C4-2B (cell line): ENCODE data around the gene RASD2.
A peak's percentile ranks its signal among the peaks of the same experiment; 100 is the strongest.

ENCODE experiments used
- H3K27ac ChIP-seq: fragments of 450-650 bp; 2 replicates; pipeline ENCODE4 v1.5.1; 2017
- ZFX ChIP-seq: fragments of 450-650 bp; IDR thresholded peaks from 2 replicates; pipeline ENCODE4 v1.6.1; 2017
- TF ChIP-seq, protein P1 (sequence below): fragments of 450-650 bp; conservative IDR thresholded peaks from 2 replicates; pipeline ENCODE4 v1.5.1; 2017; ENCODE audit warnings: mild to moderate bottlenecking

RASD2 gene

DNA sequence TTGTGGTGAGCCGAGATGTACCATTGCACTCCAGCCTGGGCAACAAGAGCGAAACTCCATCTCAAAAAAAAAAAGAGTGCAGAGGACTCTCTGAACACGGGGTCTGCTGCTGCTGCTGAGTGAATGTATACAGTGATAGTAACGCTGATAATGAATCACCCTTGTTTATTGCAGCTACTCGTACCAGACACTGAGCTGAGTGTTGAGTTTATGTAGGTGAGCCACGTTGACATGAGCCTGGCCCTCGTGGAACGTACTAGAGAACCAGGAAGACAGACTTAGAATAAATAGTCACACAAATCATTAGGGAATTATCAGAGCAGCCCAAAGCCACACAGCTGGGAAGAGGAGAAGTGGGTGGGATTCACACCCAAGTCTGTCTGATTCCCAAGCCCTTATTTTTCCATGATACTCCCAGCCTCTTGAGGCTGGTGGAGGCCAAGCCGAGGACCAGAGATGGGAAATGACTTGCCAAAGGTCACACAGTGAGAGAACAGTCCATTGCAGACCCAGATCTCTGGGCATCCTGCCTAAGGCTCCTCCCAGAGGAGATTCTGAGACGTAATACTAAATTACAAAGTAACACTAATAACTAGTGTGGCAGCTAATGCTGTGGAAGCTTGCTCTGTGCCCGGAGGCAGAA, 41.7 kb downstream of the RASD2 start:
- 0 out of 2 replicates have a peak overlapping the region, but pooled peaks have one; percentile 4 for H3K27ac ChIP-seq
- TF ChIP-seq, protein P1, sequence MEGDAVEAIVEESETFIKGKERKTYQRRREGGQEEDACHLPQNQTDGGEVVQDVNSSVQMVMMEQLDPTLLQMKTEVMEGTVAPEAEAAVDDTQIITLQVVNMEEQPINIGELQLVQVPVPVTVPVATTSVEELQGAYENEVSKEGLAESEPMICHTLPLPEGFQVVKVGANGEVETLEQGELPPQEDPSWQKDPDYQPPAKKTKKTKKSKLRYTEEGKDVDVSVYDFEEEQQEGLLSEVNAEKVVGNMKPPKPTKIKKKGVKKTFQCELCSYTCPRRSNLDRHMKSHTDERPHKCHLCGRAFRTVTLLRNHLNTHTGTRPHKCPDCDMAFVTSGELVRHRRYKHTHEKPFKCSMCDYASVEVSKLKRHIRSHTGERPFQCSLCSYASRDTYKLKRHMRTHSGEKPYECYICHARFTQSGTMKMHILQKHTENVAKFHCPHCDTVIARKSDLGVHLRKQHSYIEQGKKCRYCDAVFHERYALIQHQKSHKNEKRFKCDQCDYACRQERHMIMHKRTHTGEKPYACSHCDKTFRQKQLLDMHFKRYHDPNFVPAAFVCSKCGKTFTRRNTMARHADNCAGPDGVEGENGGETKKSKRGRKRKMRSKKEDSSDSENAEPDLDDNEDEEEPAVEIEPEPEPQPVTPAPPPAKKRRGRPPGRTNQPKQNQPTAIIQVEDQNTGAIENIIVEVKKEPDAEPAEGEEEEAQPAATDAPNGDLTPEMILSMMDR = no peak
- no peak for TF ChIP-seq ZFX

DNA sequence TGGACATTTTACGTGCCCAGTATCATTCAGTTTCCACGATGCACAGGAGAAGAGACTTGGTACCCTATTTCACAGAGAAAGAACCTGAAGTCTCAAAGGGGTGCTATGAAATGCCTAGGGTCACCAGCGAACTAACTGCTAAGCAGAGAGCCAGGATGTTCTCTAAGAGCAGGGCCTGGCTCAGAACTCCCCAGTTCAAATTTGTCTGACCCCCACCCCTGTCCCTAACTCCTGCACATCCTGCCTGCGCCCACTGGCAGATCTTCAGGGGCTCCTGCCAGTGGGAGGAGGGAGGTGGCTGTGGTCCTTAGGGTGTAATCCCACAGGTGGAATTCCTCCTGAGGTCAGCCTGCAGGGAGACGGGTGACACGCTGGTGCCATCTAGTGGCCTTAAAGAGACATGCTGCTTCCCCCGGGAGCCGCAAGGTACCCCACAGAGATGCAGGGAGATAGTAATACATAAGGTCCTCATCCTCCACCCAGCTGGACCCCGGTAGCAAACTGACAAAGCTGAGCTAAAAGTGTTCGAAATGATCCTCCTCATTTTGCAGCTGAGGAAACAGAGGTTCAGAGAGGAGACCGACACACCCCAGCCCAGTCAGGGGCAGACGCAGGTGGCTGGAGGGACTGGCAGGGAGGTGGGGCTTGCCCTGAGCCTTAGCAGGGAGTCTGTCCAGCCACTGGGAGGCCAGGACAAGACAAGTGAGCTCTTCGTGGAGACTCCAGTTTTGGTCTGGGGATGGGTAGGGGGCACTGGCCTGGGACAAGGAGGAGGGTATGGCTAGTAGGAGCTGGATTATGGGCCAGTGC, 42.4 kb downstream of the RASD2 start:
- TF ChIP-seq, protein P1 = peak; percentile 98
- no peak for TF ChIP-seq ZFX
- H3K27ac ChIP-seq = peak overlapping the region; percentile 4; the same call in 1 of the 2 replicates

DNA sequence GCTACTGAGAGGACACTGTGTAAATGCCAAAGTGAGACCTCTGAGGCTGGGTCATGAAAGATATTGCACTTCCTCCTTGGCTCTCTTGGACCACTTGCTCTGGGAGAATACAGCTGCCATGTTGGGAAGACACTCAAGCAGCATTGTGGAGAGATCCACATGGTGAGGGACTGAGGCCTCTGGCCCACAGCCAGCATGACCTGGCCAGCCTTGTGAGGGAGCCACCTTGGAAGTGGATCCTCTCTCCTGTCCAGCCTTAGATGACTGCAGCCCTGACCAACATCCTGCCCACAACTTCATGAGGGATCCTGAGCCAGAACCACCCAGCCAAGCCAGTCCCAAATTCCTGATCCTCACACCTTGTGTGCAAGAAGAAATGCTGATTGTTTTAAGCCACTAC, 46.1 kb downstream of the RASD2 start:
- no peak for TF ChIP-seq ZFX
- TF ChIP-seq, protein P1 = no peak
- H3K27ac ChIP-seq = peak overlapping the region; percentile 83

DNA sequence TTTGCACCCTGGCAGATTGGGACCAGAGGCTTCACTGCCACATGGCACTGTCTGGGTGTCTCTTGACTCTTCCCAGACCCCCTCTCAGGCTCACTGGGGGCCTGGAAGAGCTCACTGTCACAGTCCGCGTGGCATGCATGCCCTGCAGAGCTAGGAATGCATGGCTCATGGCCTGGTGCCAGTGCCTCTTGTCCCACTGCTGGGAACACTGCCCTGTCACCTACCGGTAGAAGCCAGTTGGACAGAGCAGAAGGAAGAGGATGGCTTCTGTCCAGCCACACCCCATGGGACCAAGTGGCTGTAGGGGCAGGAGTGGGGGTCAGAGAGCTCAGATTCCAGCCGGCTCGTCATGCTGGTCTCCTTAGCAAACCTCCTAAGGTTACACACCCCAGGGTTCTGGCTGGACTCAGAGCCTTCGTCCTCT, 46.8 kb downstream of the RASD2 start:
- TF ChIP-seq ZFX = no peak
- TF ChIP-seq, protein P1 = no peak
- peak overlapping the region; percentile 83 for H3K27ac ChIP-seq

DNA sequence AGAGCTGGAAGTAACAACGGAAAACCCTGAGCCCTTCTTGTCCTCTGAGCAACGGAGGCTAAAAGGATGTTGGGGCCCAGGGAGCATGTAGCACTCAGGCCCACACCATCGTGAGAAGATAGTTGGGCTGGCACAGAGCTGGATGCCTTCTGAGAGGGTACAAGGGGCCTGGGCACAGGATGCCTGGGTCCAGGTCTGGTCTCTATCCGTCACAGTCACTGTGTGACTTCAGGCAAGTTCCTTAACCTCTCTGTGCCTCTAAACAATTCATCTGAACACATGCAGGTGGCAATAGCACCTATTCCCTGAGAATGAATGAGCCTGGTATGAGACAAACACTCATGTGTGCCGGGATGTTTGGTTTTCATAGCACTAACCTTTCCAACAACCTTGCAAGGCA, 47.3 kb downstream of the RASD2 start:
- peak overlapping the region; percentile 83 for H3K27ac ChIP-seq
- TF ChIP-seq ZFX = no peak
- TF ChIP-seq, protein P1 = no peak

DNA sequence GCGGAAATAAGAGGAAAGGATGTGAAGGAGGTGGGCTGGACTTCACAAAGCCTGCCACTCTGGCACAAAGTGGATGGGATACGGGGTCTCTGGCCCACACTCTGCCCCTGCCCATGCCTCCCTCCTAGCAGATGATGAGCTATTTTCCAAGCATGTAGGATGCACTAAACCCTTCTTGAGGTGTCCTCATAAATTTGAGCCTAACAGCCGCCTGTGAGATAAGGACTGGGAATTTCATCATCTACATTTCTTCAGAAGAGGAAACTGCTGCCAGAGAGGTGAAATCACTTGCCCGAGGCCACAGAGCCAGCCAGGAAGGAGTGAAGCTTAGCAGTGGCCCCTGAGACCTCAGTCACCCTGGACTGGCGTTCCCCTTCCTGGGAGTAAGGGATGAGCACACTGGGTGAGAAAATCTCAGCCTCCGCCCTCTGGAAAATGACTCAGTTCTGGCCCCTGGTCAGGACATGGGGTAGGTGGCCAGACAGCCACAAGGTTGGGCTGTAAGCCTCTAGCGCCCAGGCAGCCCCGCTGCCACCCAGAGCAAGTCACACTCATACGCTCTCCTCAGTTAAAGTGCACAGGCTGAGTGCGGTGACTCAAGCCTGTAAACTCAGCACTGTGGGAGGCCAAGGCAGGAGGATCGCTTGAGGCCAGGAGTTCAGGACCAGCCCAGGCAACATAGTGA, 48.6 kb downstream of the RASD2 start:
- TF ChIP-seq, protein P1 = no peak
- no peak for TF ChIP-seq ZFX
- peak overlapping the region; percentile 83 for H3K27ac ChIP-seq

DNA sequence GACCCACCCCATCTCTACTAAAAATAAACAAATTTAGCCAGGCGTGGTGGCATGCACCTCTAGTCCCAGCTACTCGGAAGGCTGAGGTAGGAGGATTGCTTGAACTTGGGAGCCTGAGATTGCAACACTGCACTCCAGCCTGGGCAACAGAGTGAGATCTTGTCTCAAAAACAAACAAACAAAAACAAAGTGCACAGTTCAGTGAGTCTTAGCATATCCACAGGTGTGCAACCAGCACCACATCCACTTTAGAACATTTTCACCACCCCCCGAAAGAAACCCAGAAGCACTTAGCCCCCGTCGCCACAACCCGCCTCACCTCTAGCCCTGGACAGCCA, 49.1 kb downstream of the RASD2 start:
- TF ChIP-seq, protein P1 = no peak
- no peak for TF ChIP-seq ZFX
- peak overlapping the region; percentile 83 for H3K27ac ChIP-seq
